ENCODE data around the gene COL6A5.
"Not testable (repeated sequence)": the region's sequence is repeated elsewhere in the genome, so short reads cannot be mapped to it uniquely, and the experiment has no call there.

Gene COL6A5

DNA sequence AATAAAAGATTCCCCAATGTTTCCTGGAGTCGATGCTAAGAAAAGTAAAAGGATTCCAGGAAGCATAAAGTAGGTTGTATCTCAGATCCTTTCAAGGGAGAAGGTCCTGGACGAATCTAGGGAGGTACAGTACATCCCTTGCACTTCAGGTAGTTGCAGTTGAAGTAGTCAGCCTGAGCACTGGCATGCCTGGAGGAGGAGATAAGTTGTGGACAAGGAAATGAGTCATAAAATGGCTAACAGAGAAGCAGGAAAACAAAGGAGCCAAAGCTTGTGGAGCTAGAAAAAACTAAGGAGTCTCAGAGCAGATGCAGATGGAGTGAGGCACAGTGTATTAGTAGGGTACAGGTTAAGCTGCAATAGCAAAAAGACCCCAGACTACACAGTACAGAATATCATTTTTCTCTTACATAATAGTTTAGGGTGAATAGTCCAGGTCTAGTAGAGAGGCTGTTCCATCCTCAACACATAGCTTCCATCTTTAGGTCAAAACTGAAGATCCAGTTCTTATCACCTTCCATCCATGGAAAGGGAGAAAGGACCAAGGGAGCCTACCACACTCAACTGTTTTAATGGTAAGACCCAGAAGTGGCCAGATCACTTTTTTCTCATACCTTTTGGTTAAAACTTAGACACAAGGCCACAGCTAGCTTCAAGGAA lies 41.3 kb downstream of the COL6A5 start:
- DNase-seq, result no peak

DNA sequence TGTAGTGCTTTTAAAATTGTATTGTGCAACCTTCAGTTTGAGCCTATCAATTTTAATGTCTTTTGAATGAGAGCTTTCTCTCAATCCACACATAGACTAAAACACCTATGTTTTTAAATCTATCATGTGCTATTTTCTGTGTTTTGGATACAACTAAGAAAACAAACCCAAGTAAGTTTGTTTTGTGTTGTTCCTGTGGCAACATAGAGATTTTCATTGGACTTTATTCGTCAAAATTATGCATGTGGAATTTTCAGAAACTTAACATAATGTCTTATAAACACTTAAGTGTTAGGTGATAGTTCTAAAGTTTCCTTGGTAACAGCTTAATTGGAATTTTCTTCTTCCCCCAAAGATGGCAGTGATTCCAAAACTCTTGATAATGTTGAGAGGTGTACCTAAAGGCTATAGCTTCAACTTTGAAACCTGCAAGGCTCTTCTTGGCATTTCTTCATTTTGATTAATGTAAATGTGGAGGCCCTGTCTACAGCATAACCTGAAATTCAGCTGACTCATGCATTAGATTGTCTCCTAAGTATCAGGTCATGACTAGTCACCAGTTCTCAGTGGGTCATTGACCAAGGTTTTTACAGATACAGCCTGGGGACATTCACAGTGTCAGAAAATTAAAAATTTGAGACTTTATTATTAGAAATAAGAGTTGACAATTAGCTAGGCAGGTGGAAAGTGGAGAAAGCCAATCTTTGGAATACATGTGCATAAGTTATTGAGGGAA lies 44.4 kb downstream of the COL6A5 start:
- no peak for DNase-seq

GRCh38 chr3:130392266-130392665 lies 46.8 kb downstream of the COL6A5 start:
- DNase-seq, result no peak

DNA sequence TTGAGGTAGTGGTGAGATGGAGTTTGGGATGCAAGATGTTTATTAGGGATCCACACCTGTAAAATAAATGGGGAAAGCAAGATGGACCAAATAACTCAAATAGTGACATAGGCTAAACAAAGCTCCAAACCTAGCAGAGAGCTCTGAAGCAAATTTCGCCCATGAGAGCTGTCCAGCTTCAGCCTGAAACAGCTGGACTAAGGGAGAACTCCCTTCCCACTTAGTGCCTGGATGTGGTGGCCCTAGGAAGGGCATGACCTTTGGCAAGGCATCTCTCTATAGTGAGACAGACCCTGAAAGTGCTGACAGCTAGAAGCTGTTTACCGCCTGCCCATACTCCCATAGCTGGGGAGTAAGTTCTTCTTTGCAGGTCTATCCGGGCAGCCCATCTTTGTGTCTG lies 48.1 kb downstream of the COL6A5 start:
- no peak for DNase-seq

- DNase-seq, result no peak
Observed at GRCh38 chr3:130395331-130395730, 49.9 kb downstream of the COL6A5 start.

DNA sequence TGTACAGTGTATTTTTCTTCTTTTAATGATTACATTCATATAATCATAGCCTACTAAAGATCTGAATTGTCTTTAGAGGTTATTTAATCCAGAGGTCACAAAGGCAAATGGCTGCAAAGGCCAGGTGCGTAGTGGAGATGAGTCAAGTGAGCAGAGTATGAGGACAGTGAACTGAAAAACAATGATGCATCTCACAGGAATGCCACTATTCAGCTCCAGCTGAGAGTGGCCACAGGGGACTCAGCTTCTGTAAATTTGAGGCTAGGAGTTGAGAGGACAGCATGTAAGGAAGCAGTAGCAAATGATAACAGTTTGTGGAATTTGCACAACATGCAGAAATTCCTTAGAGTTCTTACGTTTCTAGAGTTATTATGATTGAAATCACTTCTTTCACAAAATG lies 50.4 kb downstream of the COL6A5 start:
- DNase-seq, result no peak

DNA sequence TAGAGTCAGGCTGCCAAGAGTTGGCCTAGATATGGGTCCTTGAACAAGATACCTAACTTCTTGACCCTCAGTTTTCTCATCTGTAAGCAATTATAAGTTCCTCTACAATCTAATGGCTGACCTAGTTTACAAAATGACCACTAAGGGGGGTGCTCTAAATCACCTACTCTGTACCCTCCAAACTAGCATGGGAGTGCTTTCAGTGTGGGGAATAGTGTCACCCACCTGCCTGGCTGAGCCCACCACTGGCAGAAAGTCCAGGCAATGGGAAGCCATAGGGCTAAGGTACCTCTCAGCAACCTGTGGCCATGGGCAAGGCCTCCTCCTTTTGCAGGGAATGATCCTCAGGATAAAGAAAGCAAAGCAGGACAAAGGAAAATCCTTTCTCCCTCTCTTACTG lies 58.9 kb downstream of the COL6A5 start:
- no peak for DNase-seq

DNA sequence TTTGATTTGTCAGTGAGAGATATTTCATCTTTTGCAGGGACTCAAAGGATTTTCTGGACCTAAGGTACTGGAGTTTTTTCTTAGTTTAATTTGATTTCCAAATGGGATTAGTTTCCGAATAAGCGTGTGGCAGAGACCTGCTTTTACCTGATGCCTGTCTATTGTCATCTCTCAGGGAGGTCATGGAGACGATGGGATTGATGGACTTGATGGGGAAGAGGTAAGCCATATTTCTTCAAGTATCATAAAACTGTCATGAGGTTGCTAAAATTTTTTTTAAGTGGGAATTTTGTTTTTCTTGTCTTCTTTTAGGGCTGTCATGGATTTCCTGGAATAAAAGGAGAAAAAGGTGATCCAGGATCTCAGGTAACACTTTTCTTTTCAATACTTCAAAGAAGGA lies 60.5 kb downstream of the COL6A5 start:
- no peak for DNase-seq

DNA sequence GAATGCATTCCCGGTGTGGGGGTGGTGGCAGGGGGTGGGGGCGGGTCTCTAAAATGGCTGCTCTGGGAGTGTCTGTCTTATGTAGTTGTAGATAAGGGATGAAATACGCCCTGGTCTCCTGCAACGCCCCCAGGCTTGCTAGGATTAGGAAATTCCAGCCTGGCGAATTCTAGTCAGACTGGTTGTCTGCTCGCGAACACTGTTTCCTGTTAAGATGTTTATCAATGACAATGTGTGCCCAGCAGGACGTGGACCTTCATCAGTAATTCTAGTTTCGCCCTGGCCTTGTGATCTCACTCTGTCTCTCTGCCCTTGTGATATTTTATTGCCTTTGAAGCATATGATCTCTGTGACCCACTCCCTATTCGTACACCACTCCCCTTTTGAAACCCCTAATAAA lies 62.8 kb downstream of the COL6A5 start:
- not testable (repeated sequence) for DNase-seq

DNA sequence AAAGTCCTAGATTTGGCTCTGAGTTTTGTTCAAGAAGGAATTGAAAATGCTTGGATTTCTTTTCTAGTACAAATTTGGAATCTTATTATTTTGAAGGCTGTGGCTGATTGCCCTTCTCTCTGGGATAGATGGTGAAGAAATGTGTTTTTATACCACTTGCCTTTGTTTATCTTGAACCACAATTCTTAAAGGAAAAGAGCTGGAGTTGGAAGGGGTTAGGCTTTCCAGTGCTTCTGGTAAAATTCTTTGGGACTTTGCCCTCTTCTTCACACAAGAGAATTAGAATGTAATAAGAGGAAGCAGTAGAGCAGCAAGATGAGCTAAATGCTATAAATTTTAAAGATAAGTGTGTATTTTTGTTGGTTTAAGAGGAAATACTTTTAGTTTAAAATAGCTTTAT lies 65.8 kb downstream of the COL6A5 start:
- no peak for DNase-seq

DNA sequence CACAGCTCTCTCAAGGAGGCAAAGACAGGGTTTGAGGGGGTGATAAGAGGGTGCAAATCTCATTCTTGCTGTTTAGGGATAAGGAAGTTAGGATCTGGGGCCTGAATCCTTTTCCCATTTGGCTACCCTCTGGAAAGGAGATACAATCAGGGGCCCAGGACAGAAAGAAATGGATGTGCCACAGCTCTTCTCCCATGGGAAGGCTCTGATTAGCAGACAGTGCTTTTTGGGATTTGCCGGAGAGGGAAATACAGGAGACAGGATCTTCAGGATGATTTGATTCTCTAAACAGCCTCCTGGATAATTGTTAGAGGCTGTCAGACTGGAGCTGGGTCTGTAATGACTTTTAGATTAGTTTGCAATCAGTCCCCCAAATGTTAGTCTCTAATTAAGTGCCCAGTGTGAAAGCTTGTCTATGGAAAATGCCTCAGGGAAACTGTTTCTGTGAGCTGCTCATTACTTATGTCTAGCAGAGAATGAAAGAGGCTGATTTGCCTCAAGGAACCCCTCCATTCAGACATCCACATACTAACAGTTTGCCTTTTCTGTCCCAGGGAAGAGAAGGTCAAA lies 67.6 kb downstream of the COL6A5 start:
- no peak for DNase-seq

DNA sequence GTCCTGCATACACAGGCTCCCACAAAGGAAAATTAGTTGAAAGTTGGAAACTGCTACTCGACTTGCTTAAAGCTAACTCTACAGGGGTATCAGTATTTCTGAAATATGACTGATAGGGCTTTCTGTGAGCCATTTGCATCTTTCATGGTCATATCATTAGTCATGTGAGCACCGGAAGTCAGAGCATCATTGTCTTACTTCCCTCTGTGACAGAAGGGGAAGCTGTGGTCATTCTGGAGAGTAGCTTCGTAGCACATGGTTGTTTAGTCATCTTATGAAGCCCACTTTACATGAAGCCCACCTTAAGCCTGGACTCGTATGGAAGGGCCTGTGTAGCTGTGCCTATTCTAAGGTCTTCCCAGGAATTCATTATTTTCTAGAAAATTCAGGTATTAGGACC lies 69.0 kb downstream of the COL6A5 start:
- no peak for DNase-seq

- no peak for DNase-seq
Observed at GRCh38 chr3:130420466-130420865, 75.0 kb downstream of the COL6A5 start.

GRCh38 chr3:130423064-130423463 lies 77.6 kb downstream of the COL6A5 start:
- DNase-seq, result peak; percentile 54

- no peak for DNase-seq
Observed at GRCh38 chr3:130424837-130425236, 79.4 kb downstream of the COL6A5 start.

DNA sequence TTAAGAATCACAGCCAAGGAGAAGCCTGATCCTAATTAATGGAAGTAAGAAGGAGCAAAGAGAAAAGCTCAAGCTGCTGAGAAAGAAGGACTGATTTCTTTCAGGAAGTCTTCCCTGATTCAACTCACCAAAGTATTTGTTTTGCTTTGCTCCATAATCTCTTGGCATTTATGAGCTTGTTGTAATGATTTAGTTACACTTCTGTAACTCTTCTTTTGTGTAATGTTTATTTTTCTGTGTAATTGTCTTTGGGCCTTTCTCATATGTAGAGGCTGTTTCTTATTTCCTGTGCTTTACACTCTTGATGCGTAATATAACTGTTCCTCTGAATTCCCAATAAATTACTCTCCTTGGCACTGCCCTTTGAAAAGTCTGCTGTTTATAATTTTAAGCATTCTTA lies 80.0 kb downstream of the COL6A5 start:
- no peak for DNase-seq

DNA sequence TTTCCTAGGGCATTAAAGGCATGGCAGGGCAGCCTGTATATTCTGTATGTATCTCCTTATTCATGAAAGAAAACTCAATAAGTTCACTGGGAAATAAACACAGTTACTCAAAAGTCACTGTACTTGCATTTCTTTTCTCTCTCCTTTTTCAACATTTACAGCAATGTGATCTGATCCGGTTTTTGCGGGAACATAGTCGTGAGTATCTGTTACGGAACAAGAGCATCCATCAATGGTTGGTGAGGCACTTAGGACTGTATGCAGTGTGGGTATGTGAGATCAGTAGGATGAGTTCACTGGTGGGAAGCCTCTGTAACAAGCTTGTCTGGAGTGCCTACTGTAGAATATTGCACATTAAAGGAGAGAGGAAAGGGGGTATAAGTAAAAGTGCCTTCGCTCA lies 80.7 kb downstream of the COL6A5 start:
- no peak for DNase-seq

GRCh38 chr3:130428871-130429712 lies 83.6 kb downstream of the COL6A5 start:
- peak; percentile 9 for DNase-seq

DNA sequence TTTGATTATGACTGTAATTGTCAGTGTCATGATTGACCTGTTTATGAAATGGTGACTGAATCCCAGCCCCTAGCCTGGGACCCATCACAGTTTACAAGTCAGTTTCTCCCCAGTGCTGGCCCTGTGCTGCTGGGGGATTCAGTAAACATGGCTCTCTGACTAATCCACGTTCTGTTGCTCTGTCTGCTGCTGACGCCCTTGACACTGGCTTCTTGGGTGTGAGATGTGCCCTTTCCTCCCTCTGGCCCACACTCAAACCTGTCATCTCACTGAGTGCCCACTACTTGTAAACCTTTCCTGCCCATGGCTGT lies 84.2 kb downstream of the COL6A5 start:
- no peak for DNase-seq

DNA sequence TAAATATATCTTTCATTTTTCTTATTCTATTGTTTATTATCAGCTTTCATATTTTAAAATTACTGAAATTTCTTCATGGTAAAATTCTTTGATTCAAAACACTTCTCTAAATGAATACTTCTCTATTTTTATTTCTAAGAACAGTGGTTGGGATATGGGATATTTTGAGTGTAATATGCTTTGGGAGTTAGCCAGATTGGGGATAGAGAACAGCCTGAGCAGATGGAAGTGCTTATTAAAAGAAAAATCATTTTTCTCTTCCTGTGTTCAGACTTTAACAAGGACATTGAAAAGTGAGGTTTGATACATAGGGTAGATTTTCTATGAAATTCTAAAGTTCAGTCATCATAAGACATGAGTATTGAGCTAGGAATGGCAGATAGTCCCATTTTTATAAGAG lies 84.8 kb downstream of the COL6A5 start:
- no peak for DNase-seq

GRCh38 chr3:130432086-130432485 lies 86.6 kb downstream of the COL6A5 start:
- DNase-seq, result not testable (repeated sequence)

- DNase-seq, result no peak
Observed at GRCh38 chr3:130433306-130433705, 87.8 kb downstream of the COL6A5 start.

- no peak for DNase-seq
Observed at GRCh38 chr3:130442284-130442683, 96.8 kb downstream of the COL6A5 start.

DNA sequence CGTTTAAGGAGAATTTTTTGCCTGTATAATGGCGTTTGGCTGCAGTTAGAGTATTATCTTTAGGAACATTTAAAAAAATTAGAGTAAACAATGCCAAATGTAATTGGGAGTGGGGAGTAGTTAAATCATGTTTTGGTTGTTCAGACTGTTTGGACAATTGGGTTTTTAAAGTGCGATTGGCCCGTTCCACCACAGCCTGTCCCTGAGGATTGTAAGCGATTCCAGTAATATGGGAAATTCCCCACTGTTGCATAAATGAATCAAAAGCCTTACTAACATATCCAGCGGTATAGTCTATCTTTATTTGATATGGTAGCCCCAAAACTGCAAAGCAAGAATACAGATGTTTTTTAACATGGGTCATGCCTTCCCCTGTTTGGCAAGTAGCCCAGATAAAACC lies 101.4 kb downstream of the COL6A5 start:
- not testable (repeated sequence) for DNase-seq
